HG02588 (cell line): ENCODE results near the gene ADARB1.
"Not testable (repeated sequence)": the region's sequence is repeated elsewhere in the genome, so short reads cannot be mapped to it uniquely, and the experiment has no call there.

Experiments used
- ATAC-seq: cut with Tn5 transposase; IDR thresholded peaks from one replicate; pipeline ENCODE4 v1.9.1; 2021; ENCODE audit warnings: mild to moderate bottlenecking, moderate library complexity; ENCODE audit not compliant: unreplicated experiment

Gene ADARB1

GRCh38 chr21:45074048-45074817, at the start of gene ADARB1:
TSS of gene ADARB1 (plus strand) at chr21:45074580. CDS start at chr21:45171657, 97,077 bp downstream.
- ATAC-seq: peak; percentile 58

GRCh38 chr21:45026066-45026745, 48.2 kb upstream of the ADARB1 start:
- ATAC-seq: no peak

DNA sequence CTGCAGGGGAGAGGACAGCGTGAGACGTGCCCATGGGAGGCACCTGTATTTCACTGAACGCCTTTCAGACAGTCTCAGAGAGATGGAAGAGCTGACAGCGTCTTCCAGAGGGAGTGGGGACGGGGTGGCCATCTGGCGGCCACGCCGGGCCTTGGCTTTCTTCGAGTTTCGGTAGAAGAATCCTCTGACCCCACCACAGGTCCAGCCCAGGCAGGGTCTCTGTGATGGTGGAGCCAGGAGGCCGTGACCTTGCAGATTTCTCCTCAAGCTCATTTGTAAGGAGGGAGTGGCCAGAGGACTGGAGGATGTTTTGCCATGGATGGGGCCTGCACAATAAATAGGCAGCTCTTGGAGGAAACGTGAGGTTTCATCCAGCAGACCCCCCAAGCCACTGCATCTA, 47.6 kb upstream of the ADARB1 start:
- no peak for ATAC-seq

DNA sequence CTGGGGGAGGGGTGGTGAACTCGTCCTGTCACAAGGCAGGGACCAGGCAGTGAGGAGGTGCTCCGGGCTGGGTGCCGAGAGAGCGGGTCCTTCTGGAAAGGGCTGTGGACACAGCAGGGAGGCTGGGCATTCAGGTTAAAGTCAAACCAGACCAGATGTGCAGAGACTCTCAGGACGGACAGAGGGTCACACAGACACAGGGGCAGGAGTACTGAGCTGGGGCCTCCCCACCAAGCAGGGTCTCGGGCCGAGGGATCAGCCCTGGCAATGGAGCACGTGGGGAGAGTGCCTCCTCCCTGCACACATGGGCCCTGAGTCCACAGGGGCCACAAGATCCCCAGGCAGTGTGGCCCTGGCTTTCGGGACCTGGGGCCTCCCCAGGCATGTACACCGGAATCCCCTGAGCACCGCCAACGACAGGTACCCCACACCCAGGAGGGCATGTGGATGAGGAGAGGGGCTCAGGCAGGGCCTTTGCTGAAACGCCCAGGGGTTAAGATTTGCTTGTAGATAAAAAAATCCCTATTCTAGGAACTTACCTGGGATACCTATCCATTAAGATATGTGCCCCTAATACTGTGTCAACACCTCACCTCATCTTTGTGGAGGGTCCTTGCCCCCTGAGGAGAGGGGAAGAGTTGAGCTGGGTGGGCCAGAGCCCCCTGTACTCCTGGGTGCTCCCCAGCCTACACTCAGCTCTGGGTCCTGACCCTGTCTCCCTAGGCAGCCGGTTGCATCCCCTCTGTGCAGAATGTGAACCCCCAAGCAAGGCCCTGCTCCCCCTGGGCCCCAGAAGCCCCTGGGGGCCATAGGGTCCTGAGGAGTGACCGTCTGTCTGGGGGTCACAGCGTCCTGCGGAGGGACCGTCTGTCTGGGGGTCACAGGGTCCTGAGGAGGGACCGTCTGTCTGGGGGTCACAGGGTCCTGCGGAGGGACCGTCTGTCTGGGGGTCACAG, 46.9 kb upstream of the ADARB1 start:
- no peak for ATAC-seq

- not testable (repeated sequence) for ATAC-seq
Measured at GRCh38 chr21:45028645-45029044, 45.7 kb upstream of the ADARB1 start.

DNA sequence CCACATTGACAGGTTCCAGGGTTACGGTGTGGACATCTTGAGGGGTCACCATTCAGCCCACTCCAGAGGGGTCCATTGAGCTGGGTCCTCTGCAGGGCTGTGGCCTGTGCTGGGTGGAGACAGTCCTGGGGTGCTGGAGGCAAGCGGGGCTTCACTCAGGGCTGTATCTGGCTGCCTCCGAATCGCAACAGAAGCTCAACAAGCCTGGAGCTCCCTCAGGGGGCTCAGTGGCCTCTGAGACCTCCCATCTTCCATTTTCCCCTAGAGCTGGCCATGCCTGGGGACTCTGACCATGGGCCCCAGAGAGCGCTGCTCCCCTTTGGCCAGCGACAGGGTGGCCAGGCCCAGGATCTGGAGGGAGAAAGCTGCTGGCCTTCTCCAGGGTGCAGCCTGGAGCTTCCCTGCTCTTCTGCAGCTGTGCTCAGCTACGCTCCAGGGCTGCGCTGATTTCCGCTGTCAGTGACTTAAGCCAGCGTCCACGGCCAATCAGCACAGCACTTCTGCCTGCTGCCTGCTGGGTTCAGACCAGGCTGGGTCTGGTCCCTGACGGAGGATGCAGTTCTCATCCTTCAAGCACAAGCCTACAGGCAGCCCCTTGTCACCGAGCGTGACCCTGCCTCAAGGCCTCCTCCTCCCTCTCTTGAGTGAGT, 45.0 kb upstream of the ADARB1 start:
- no peak for ATAC-seq

DNA sequence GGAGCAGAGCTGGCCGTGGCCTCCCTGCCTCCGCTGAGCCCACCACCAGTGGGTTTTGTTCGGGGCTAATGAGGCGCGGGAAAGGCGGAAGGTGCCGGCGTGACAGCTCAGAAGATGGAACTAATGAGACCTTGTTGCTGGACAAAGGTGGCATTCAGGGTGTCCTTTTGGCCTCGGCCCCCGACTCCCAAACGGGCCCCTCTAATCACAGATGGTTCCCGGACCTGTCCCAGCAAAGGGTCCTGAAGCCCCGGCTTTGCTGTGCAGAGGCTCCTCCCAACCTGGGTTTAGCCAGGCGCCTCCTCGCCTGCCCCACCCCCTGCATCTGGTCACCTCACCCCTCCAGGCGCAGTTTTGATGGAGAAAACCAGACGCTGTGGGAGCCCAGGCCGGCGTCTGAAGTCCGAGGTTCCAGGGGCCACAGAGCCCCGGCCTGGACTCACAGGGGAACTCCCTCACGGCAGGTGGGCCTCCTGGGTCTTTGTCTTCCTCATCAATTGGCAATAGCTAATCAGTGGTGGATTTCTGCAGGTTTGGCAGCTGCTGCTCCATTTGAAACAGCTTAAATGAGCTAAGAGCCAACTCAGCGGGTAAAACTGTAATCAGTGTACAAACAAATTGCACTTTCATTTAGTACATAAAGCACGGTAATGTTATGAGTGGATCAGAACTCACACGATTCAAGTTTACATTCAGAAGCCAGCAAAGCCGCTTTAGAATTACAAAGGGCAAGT, 44.3 kb upstream of the ADARB1 start:
- no peak for ATAC-seq

GRCh38 chr21:45030682-45031570, 43.5 kb upstream of the ADARB1 start:
- ATAC-seq: no peak

- ATAC-seq: no peak
Measured at GRCh38 chr21:45031571-45032191, 42.7 kb upstream of the ADARB1 start.

DNA sequence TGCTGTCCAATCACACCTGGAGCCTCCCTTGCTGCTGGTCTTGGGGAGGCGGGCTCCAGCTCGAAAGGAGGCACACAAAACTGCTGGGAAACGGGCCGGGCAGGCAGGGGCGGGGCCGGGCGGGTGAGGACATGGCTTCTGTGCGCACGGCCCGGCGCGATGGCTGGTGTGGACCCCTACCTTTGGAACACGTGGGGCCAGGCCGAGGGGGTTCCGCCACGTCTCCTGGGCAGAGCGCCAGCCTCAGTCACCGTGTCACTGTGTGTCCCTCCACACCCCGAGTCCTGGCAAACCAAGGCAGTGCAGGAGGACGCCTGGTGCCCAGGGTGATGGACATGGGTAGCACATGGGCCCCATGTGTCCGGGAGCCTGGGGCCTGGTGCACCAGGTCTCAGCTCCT, 42.0 kb upstream of the ADARB1 start:
- ATAC-seq: no peak

GRCh38 chr21:45032977-45033710, 41.2 kb upstream of the ADARB1 start:
- ATAC-seq: no peak

GRCh38 chr21:45033791-45034555, 40.4 kb upstream of the ADARB1 start:
- ATAC-seq: no peak

DNA sequence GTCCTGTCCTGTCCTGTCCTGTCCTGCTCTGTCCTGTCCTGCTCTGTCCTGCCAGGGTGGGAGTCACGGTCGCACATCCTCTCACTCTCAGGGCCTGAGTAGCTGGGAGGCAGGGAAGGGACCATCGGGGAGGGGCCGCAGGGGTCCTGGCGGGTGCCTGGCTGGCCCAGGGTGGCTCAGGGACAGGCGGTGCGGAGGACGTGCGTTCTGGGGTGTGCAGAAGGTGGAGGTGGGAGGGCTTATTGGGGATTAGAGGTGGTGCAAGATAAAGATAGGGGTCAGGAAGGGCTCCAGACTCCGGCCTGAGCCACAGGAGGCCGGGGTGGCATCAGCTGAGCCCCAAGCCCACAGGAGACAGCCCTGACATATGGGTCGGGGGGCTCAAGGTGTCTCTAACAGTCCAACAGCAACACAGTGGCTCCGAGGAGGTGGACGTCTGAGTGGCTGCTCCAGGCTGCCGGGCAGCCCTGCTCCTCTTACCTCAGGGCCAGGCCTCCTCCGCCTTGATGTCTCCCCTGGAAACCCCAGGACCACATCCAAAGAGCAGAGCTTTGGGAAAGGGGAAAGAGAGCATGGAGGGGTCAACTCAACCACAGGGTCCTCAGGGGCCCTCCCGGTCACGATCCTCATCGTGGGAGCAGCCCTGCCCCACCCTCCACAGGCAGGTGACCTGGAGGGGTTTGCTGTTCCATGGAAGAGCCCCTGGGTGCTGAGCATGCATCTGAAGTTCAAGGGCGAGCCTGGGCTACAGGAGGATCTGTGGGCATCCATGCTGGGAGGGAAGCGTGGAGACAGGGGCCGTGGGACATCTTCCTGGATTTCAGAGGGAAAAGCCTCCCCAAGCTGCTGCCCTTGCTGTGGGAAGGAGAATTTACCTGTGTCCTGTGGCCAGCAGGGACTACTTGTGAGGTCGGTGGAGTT, 39.6 kb upstream of the ADARB1 start:
- no peak for ATAC-seq

DNA sequence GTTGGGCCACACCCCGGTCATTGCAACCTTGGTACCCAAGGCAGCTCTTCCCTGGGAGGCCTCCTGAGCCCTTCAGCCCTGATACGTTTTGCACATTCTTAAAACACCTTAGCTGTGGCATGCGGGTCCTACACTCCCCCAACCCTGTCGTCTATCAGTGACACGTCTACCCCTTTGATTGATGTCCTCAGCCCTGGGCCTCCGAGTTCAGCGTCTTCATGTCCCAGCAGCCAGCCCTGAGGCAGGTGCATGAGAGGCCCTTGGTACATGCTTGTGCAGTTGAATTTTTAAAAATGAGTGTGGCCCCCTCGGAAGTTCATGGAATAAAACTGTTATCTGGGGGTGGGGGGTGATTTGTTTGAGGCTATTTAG, 38.9 kb upstream of the ADARB1 start:
- no peak for ATAC-seq

DNA sequence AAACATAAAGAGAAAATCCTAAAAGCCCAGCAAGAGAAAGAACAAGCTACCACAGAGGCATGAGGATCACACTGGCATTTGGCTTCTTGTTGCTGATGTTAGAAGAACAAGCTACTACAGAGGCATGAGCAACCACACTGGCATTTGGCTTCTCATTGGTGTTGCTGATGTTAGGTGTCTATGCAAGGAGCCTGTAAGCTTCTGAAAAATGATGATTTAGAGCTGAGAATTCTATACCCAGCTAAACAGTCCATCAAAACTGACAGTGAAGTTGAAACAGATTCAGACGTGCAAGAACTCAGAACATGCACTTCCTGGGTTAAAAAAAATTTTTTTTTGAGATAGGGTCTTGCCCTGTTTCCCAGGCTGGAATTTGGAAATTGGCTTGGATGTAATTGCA, 37.8 kb upstream of the ADARB1 start:
- ATAC-seq: no peak

DNA sequence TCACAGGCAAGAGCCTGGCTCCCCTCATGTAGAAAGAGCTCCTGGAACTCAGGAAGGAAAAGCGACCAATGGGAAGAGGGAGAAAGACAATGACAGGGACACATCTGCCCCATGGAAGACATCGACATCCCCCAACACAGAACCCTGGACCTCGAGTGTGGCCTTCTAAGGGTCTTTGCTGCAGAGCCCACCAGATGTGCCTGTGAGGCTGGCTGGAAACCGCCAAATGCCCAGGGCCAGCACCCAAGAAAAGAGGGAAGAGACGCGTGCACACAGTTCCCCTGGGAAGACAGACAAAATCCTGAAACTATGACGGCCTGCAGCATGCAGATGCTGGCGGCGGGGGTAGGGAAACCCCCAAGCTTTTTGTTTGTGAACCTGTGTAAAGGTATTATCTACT, 36.4 kb upstream of the ADARB1 start:
- no peak for ATAC-seq
